ENCODE data around the gene TAF4B. TPM values are rescaled to one million over a fixed set of nuclear protein-coding genes. Genes with fewer than 3 reads are reported as not detected.
"Not testable (repeated sequence)": the region's sequence is repeated elsewhere in the genome, so short reads cannot be mapped to it uniquely, and the experiment has no call there.

TAF4B gene
- total RNA-seq, 1 experiment from 2014 or later: 8.3 TPM

GRCh38 chr18:26228562-26229260, 2.5 kb downstream of the TAF4B start:
- H3K36me3 ChIP-seq (ENCODE audit: low read depth, low read length): no peaks in the 10 kb centered on the region
- no peak overlapping the region for H3K9ac ChIP-seq (ENCODE audit: low read length)
- peaks cover 29% of the 10 kb centered on the region; the same call in 1 of the 2 replicates for H4K20me1 ChIP-seq (ENCODE audit: low read length)
- intact Hi-C loops (cut with micrococcal nuclease): no loop called here
- POLR2A ChIA-PET (ENCODE audit: unreplicated experiment): no interaction called here
- DNase-seq (peak; percentile 9), ATAC-seq (no peak)
- peaks cover 19% of the 10 kb centered on the region; the same call in 1 of the 2 replicates for H3K4me1 ChIP-seq (ENCODE audit: insufficient read depth, low read length)
- CTCF ChIA-PET: no interaction called here
- TF ChIP-seq EZH2 (IDR thresholded peaks at IDR 0.05; ENCODE audit: low read length, unreplicated experiment): no peak
- TF ChIP-seq, protein P1, sequence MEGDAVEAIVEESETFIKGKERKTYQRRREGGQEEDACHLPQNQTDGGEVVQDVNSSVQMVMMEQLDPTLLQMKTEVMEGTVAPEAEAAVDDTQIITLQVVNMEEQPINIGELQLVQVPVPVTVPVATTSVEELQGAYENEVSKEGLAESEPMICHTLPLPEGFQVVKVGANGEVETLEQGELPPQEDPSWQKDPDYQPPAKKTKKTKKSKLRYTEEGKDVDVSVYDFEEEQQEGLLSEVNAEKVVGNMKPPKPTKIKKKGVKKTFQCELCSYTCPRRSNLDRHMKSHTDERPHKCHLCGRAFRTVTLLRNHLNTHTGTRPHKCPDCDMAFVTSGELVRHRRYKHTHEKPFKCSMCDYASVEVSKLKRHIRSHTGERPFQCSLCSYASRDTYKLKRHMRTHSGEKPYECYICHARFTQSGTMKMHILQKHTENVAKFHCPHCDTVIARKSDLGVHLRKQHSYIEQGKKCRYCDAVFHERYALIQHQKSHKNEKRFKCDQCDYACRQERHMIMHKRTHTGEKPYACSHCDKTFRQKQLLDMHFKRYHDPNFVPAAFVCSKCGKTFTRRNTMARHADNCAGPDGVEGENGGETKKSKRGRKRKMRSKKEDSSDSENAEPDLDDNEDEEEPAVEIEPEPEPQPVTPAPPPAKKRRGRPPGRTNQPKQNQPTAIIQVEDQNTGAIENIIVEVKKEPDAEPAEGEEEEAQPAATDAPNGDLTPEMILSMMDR (conservative IDR thresholded peaks at IDR 0.05; ENCODE audit: low read depth, low read length): no peak
- TF ChIP-seq EZH2phosphoT487 (IDR thresholded peaks at IDR 0.05; ENCODE audit: borderline replicate concordance, low read length): no peak
- no peak overlapping the region for H2AFZ ChIP-seq (ENCODE audit: low read length)
- peaks cover 54% of the 10 kb centered on the region for H3K79me2 ChIP-seq (ENCODE audit: low read length)
- H3F3A ChIP-seq (ENCODE audit: low read length, unreplicated experiment): no peaks in the 10 kb centered on the region
- H3K27me3 ChIP-seq (ENCODE audit: low read length): no peaks in the 10 kb centered on the region
- H3K4me3 ChIP-seq (ENCODE audit: low read length): peak overlapping the region; percentile 89
- H3K27ac ChIP-seq (ENCODE audit: low read length): no peak overlapping the region
- H3K9me3 ChIP-seq (ENCODE audit: low read length): no peaks in the 10 kb centered on the region
- BruUV-seq (replicated peaks): no TSS peak
- H3K4me2 ChIP-seq (ENCODE audit: low read length): peak overlapping the region; percentile 83
- no peaks in the 10 kb centered on the region for H3K9me2 ChIP-seq (replicated peaks; ENCODE audit: low read length)

DNA sequence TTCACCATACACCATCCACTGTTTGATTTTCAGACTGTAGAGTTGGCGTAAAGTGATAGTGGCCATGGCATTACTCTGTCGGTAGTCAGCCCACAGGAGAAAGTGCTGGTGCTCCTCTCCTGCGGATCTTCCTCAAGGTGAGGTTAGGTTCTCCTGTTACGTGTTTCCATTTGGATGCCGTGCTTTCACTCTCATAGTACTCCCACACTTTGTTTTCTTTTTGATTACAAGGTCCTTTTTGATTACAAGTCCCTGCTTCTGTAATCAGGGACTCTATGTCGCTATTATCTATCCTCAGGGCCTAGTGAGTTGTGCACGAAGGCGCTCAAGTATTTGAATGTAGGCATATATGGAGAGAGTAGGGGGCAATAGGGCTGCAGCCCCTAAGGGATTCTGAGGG, 4.3 kb downstream of the TAF4B start:
- H4K20me1 ChIP-seq (ENCODE audit: low read length): peaks cover 29% of the 10 kb centered on the region; the same call in 1 of the 2 replicates
- H2AFZ ChIP-seq (ENCODE audit: low read length): no peak overlapping the region
- H3K9me3 ChIP-seq (ENCODE audit: low read length): no peaks in the 10 kb centered on the region
- DNase-seq (no peak), ATAC-seq (no peak)
- no peaks in the 10 kb centered on the region for H3K9me2 ChIP-seq (replicated peaks; ENCODE audit: low read length)
- TF ChIP-seq EZH2phosphoT487 (IDR thresholded peaks at IDR 0.05; ENCODE audit: borderline replicate concordance, low read length): no peak
- TF ChIP-seq, protein P1 (conservative IDR thresholded peaks at IDR 0.05; ENCODE audit: low read depth, low read length): no peak
- no peak for TF ChIP-seq EZH2 (IDR thresholded peaks at IDR 0.05; ENCODE audit: low read length, unreplicated experiment)
- no peak overlapping the region for H3K4me2 ChIP-seq (ENCODE audit: low read length)
- intact Hi-C loops (cut with micrococcal nuclease): no loop called here
- no peak overlapping the region for H3K27ac ChIP-seq (ENCODE audit: low read length)
- H3K9ac ChIP-seq (ENCODE audit: low read length): no peak overlapping the region
- H3K27me3 ChIP-seq (ENCODE audit: low read length): no peaks in the 10 kb centered on the region
- BruUV-seq (replicated peaks): no TSS peak
- H3F3A ChIP-seq (ENCODE audit: low read length, unreplicated experiment): no peaks in the 10 kb centered on the region
- POLR2A ChIA-PET (ENCODE audit: unreplicated experiment): no interaction called here
- CTCF ChIA-PET: no interaction called here
- no peak overlapping the region for H3K4me3 ChIP-seq (ENCODE audit: low read length)
- H3K79me2 ChIP-seq (ENCODE audit: low read length): peaks cover 56% of the 10 kb centered on the region
- peaks cover 15% of the 10 kb centered on the region; the same call in 1 of the 2 replicates for H3K4me1 ChIP-seq (ENCODE audit: insufficient read depth, low read length)
- H3K36me3 ChIP-seq (ENCODE audit: low read depth, low read length): no peaks in the 10 kb centered on the region

DNA sequence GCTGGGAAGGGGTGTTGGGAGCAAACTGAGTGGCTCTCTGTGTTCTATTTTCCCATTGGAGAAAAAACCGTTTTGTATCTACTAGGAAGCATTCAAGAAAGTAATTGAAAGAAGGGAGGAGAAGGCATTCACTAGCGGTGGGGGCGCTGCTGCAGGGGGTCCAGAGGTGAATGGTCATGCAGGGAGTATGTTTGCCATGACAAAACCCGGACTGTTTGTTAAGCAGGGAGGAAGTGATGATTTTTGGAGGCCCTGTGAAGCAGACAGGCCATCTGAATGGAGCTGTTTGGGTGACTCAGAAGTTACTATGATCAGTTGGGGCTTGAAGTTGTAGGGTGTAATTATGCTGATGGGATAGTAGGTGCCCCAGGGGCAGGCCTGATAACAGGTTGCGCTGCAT, 7.0 kb downstream of the TAF4B start:
- Histone ChIP-seq H3K9ac (ENCODE audit: low read length) (no peak overlapping the region), H3K27ac (ENCODE audit: low read length) (no peak overlapping the region), H3F3A (ENCODE audit: low read length, unreplicated experiment) (no peaks in the 10 kb centered on the region), H3K27me3 (ENCODE audit: low read length) (no peaks in the 10 kb centered on the region), H3K36me3 (ENCODE audit: low read depth, low read length) (no peaks in the 10 kb centered on the region), H3K4me3 (ENCODE audit: low read length) (no peak overlapping the region), H3K79me2 (ENCODE audit: low read length) (peaks cover 42% of the 10 kb centered on the region), H3K9me3 (ENCODE audit: low read length) (no peaks in the 10 kb centered on the region), H2AFZ (ENCODE audit: low read length) (no peak overlapping the region), H3K9me2 (replicated peaks; ENCODE audit: low read length) (no peaks in the 10 kb centered on the region), H3K4me1 (ENCODE audit: insufficient read depth, low read length) (peaks cover 7% of the 10 kb centered on the region; the same call in 1 of the 2 replicates), H4K20me1 (ENCODE audit: low read length) (peaks cover 19% of the 10 kb centered on the region; the same call in 1 of the 2 replicates), H3K4me2 (ENCODE audit: low read length) (no peak overlapping the region)
- no peak for DNase-seq
- TF ChIP-seq EZH2 (IDR thresholded peaks at IDR 0.05; ENCODE audit: low read length, unreplicated experiment) (no peak), EZH2phosphoT487 (IDR thresholded peaks at IDR 0.05; ENCODE audit: borderline replicate concordance, low read length) (no peak)
- TF ChIP-seq, protein P1 (conservative IDR thresholded peaks at IDR 0.05; ENCODE audit: low read depth, low read length): no peak
- BruUV-seq (replicated peaks): no TSS peak
- no peak for ATAC-seq
- CTCF ChIA-PET: no interaction called here
- POLR2A ChIA-PET (ENCODE audit: unreplicated experiment): no interaction called here
- intact Hi-C loops (cut with micrococcal nuclease): no loop called here

DNA sequence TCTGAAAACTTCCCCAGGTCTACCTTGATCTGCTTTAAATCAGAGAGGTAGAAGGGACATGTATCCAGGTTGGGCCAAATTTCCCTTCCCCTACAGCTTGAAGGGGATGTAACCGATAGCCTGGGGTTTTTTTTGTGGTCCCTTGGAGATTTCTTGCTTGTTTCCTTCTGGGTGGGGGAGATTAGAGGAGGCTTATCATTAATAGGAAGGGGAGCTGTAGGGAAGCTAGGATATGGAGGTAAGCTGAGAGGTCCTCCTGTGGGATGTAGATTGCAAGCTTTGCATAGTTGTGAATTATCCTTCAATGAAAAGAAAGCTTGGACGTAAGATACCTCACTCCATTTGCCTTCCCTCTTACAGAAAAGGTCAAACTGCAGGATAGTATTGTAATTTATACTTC, 11.1 kb downstream of the TAF4B start:
- H3K4me3 ChIP-seq (ENCODE audit: low read length); BruUV-seq (replicated peaks); H3F3A ChIP-seq (ENCODE audit: low read length, unreplicated experiment); H2AFZ ChIP-seq (ENCODE audit: low read length); H3K9me3 ChIP-seq (ENCODE audit: low read length); H4K20me1 ChIP-seq (ENCODE audit: low read length); ATAC-seq; H3K36me3 ChIP-seq (ENCODE audit: low read depth, low read length); intact Hi-C loops (cut with micrococcal nuclease); POLR2A ChIA-PET (ENCODE audit: unreplicated experiment); H3K9ac ChIP-seq (ENCODE audit: low read length); H3K27me3 ChIP-seq (ENCODE audit: low read length); H3K4me2 ChIP-seq (ENCODE audit: low read length); CTCF ChIA-PET; H3K9me2 ChIP-seq (replicated peaks; ENCODE audit: low read length); H3K4me1 ChIP-seq (ENCODE audit: insufficient read depth, low read length); H3K27ac ChIP-seq (ENCODE audit: low read length); DNase-seq: not testable (repeated sequence)
- H3K79me2 ChIP-seq (ENCODE audit: low read length): peaks cover 10% of the 10 kb centered on the region

Data from PC-3 (cell line).